ENCODE results near the gene STK11IP. TPM values are rescaled to one million over a fixed set of nuclear protein-coding genes. Genes with fewer than 3 reads are reported as not detected.

STK11IP gene
- total and polyA plus RNA-seq, 2 of the 13 experiments (the other 11 are each of a cell fraction or from before 2014, with no cell fraction given) = 12.8 to 24.0 TPM

GRCh38 chr2:219597552-219598307 is at the start of gene STK11IP (continued):
- no peak for TF ChIP-seq ZNF414 (CRISPR knock-in tag; IDR thresholded peaks at IDR 0.05)
- TF ChIP-seq TRIM22 (IDR thresholded peaks at IDR 0.05) = no peak
- TF ChIP-seq ZNF496 (CRISPR knock-in tag; IDR thresholded peaks at IDR 0.05; ENCODE audit: insufficient replicate concordance) = no peak
- no peak for TF ChIP-seq HOXA7 (CRISPR knock-in tag; IDR thresholded peaks at IDR 0.05)
- TF ChIP-seq DZIP1 (CRISPR knock-in tag; IDR thresholded peaks at IDR 0.05) = no peak
- no peak for TF ChIP-seq TBX3 (IDR thresholded peaks at IDR 0.05; ENCODE audit: borderline replicate concordance)
- TF ChIP-seq DBP (CRISPR knock-in tag; IDR thresholded peaks at IDR 0.05; ENCODE audit: not compliant biosample characterization) = peak; percentile 34
- TF ChIP-seq SNAI1 (CRISPR knock-in tag; IDR thresholded peaks at IDR 0.05; ENCODE audit: borderline replicate concordance) = no peak; the same call in 1 of the 2 replicates
- no peak for TF ChIP-seq ZHX1 (CRISPR knock-in tag; IDR thresholded peaks at IDR 0.05; ENCODE audit: low read depth)
- peak; percentile 88; the same call in 1 of the 2 replicates for TF ChIP-seq IRF9 (CRISPR knock-in tag; IDR thresholded peaks at IDR 0.05; ENCODE audit: borderline replicate concordance)
- peak; percentile 93 for TF ChIP-seq ZNF878 (CRISPR knock-in tag; IDR thresholded peaks at IDR 0.05)
- TF ChIP-seq KDM4B (CRISPR knock-in tag; IDR thresholded peaks at IDR 0.05) = 0 out of 2 replicates have a peak, but pooled peaks have one; percentile 40
- TF ChIP-seq FOXJ3 (CRISPR knock-in tag; IDR thresholded peaks at IDR 0.05; ENCODE audit: borderline replicate concordance) = 0 out of 2 replicates have a peak, but pooled peaks have one; percentile 25
- TF ChIP-seq GZF1 (CRISPR knock-in tag; IDR thresholded peaks at IDR 0.05) = no peak
- TF ChIP-seq EEA1 (CRISPR knock-in tag; IDR thresholded peaks at IDR 0.05; ENCODE audit: borderline replicate concordance) = peak; percentile 78; the same call in 1 of the 2 replicates
- TF ChIP-seq MED1 (CRISPR knock-in tag; IDR thresholded peaks at IDR 0.05) = peak; percentile 68; the same call in 1 of the 2 replicates
- TF ChIP-seq HDAC2 (CRISPR knock-in tag; IDR thresholded peaks at IDR 0.05) = peak; percentile 76
- no peak for TF ChIP-seq IKZF1 (IDR thresholded peaks at IDR 0.05)
- TF ChIP-seq ZNF558 (CRISPR knock-in tag; IDR thresholded peaks at IDR 0.05; ENCODE audit: borderline replicate concordance) = no peak

Measured in HepG2 (cell line).